Progenitor cell of endocrine pancreas (in vitro differentiated cells): ENCODE results near the gene MMP17. TPM values are rescaled to one million over a fixed set of nuclear protein-coding genes. Genes with fewer than 3 reads are reported as not detected.
A peak's percentile ranks its signal among the peaks of the same experiment; 100 is the strongest.

Source experiments
- DNase-seq: peaks from one replicate; pipeline ENCODE4 v3.0.0; 2021; ENCODE audit warnings: low spot score; ENCODE audit not compliant: unreplicated experiment
- H3K27ac Mint-ChIP-seq: 2 replicates; pipeline ENCODE4 v1.8.0; 2021; ENCODE audit warnings: mild to moderate bottlenecking, moderate library complexity, mixed read lengths
- H3K27me3 Mint-ChIP-seq: 2 replicates; pipeline ENCODE4 v1.8.0; 2021; ENCODE audit warnings: mixed read lengths
- H3K36me3 Mint-ChIP-seq: 2 replicates; pipeline ENCODE4 v1.8.0; 2022; ENCODE audit warnings: mixed read lengths; ENCODE audit not compliant: insufficient read depth
- H3K4me1 Mint-ChIP-seq: 2 replicates; pipeline ENCODE4 v1.8.0; 2021; ENCODE audit warnings: low read depth, mixed read lengths
- H3K4me3 Mint-ChIP-seq: 2 replicates; pipeline ENCODE4 v1.8.0; 2021; ENCODE audit warnings: low read depth, mild to moderate bottlenecking, moderate library complexity, mixed read lengths
- H3K9me3 Mint-ChIP-seq: 2 replicates; pipeline ENCODE4 v1.8.0; 2021; ENCODE audit warnings: low read depth, mixed read lengths
- CTCF ChIP-seq: fragments of 200-600 bp; sonication (generic); IDR thresholded peaks from one replicate; pipeline ENCODE4 v1.5.0; 2021; ENCODE audit warnings: antibody characterized with exemption, mild to moderate bottlenecking; ENCODE audit not compliant: unreplicated experiment
- total RNA-seq: library from RNA; stranded (reverse); gene quantifications from 2 replicates; pipeline ENCODE4 v1.2.1, GENCODE V29; 2021

The MMP17 gene
- total RNA-seq, 1 donor from 2014 or later: 0.48 TPM

- peak overlapping the region; percentile 83 for H3K27ac Mint-ChIP-seq
- H3K9me3 Mint-ChIP-seq: no peaks in the 10 kb centered on the region
- H3K4me1 Mint-ChIP-seq: peaks cover 13% of the 10 kb centered on the region
- H3K36me3 Mint-ChIP-seq: no peaks in the 10 kb centered on the region
- H3K4me3 Mint-ChIP-seq: no peak overlapping the region
- DNase-seq: no peak
- TF ChIP-seq CTCF: no peak
- peaks cover 7% of the 10 kb centered on the region for H3K27me3 Mint-ChIP-seq
These were observed 33.3 kb downstream of the MMP17 start for GRCh38 chr12:131861261-131862083.

GRCh38 chr12:131862084-131862441 is 33.9 kb downstream of the MMP17 start:
- Mint-ChIP-seq H3K9me3 (no peaks in the 10 kb centered on the region), H3K27ac (no peak overlapping the region), H3K27me3 (peaks cover 5% of the 10 kb centered on the region), H3K4me3 (no peak overlapping the region), H3K36me3 (no peaks in the 10 kb centered on the region), H3K4me1 (peaks cover 13% of the 10 kb centered on the region)
- TF ChIP-seq CTCF: no peak
- no peak for DNase-seq

GRCh38 chr12:131862600-131862993 is 34.4 kb downstream of the MMP17 start:
- no peak overlapping the region for H3K27ac Mint-ChIP-seq
- peaks cover 13% of the 10 kb centered on the region for H3K4me1 Mint-ChIP-seq
- no peak for DNase-seq
- H3K4me3 Mint-ChIP-seq: no peak overlapping the region
- no peak for TF ChIP-seq CTCF
- no peaks in the 10 kb centered on the region for H3K36me3 Mint-ChIP-seq
- peaks cover 9% of the 10 kb centered on the region for H3K27me3 Mint-ChIP-seq
- H3K9me3 Mint-ChIP-seq: no peaks in the 10 kb centered on the region

GRCh38 chr12:131862994-131863710 is 35.0 kb downstream of the MMP17 start:
- H3K4me3 Mint-ChIP-seq: no peak overlapping the region
- DNase-seq: no peak
- no peaks in the 10 kb centered on the region for H3K36me3 Mint-ChIP-seq
- H3K27me3 Mint-ChIP-seq: peaks cover 9% of the 10 kb centered on the region
- no peak overlapping the region for H3K27ac Mint-ChIP-seq
- peaks cover 13% of the 10 kb centered on the region for H3K4me1 Mint-ChIP-seq
- no peaks in the 10 kb centered on the region for H3K9me3 Mint-ChIP-seq
- no peak for TF ChIP-seq CTCF

GRCh38 chr12:131863711-131864396 is 35.7 kb downstream of the MMP17 start:
- Mint-ChIP-seq H3K9me3 (no peaks in the 10 kb centered on the region), H3K4me3 (no peak overlapping the region), H3K27ac (no peak overlapping the region), H3K4me1 (peaks cover 13% of the 10 kb centered on the region), H3K36me3 (no peaks in the 10 kb centered on the region), H3K27me3 (peaks cover 4% of the 10 kb centered on the region)
- TF ChIP-seq CTCF: no peak
- no peak for DNase-seq
